Osteocyte (in vitro differentiated cells): ENCODE measurements around the gene HDGF. TPM values are rescaled to one million over a fixed set of nuclear protein-coding genes. Genes with fewer than 3 reads are reported as not detected.

Source experiments
- DNase-seq: peaks from one replicate; pipeline ENCODE4 v3.0.0; 2021; ENCODE audit warnings: mixed read lengths; ENCODE audit not compliant: unreplicated experiment; ENCODE audit errors: extremely low spot score
- H3K27ac Mint-ChIP-seq: one replicate; pipeline ENCODE4 v1.8.0; 2021; ENCODE audit warnings: mild to moderate bottlenecking, mixed read lengths; ENCODE audit not compliant: unreplicated experiment
- H3K27me3 Mint-ChIP-seq: one replicate; pipeline ENCODE4 v1.8.0; 2021; ENCODE audit warnings: mixed read lengths; ENCODE audit not compliant: unreplicated experiment
- H3K36me3 Mint-ChIP-seq: one replicate; pipeline ENCODE4 v1.8.0; 2021; ENCODE audit warnings: mixed read lengths; ENCODE audit not compliant: unreplicated experiment
- H3K4me1 Mint-ChIP-seq: one replicate; pipeline ENCODE4 v1.8.0; 2021; ENCODE audit warnings: mixed read lengths; ENCODE audit not compliant: unreplicated experiment
- H3K4me3 Mint-ChIP-seq: one replicate; pipeline ENCODE4 v1.8.0; 2021; ENCODE audit warnings: mild to moderate bottlenecking, moderate library complexity, mixed read lengths; ENCODE audit not compliant: unreplicated experiment
- H3K9me3 Mint-ChIP-seq: one replicate; pipeline ENCODE4 v1.8.0; 2021; ENCODE audit warnings: mixed read lengths; ENCODE audit not compliant: unreplicated experiment
- total RNA-seq: library from RNA; stranded (reverse); gene quantifications from 2 replicates; pipeline ENCODE4 v1.2.1, GENCODE V29; 2021
- TF ChIP-seq, protein P1 (sequence below): fragments of 200-600 bp; sonication (generic); IDR thresholded peaks from 2 replicates; pipeline ENCODE4 v1.5.0; 2021; ENCODE audit warnings: antibody characterized with exemption, mild to moderate bottlenecking, moderate library complexity

HDGF gene
- total RNA-seq, 1 donor from 2014 or later, result 213 TPM

DNA sequence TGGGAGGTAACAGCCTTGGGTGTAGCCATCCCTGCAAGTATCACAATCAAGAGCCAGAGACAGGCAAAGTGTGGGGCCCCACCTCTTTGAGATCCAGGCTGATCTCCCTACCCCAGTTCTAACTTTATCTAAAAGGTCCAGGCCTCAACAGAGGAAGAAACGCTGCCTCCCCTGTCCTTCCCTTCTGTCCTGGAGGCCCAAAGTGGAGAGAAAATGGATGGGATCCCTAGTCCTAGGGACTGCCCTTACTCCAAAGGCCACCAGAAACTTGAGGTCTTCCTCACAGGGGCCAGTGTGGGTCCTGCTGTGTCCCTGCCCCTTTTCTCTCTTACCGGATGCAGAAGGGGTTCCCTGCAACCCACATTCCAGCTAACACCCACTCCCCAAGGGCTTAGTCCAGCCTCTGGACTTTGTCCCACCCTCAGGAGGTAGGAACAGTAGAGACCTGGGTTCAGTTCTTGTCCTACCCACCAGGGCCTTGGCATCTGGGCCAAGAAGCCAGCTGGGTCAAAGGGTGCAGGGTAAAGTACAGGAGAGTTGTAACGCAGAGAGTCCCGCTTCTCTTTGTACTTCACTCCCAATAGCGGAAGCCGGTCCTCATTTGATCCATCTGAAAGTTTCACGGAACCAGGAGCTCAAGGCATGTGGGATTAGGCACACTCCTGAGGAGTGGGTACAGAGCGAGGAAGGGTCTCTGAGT, 1.9 kb downstream of the HDGF start:
- no peaks in the 10 kb centered on the region for H3K9me3 Mint-ChIP-seq
- H3K27ac Mint-ChIP-seq, result peak overlapping the region; percentile 100
- peaks cover 67% of the 10 kb centered on the region for H3K4me1 Mint-ChIP-seq

DNA sequence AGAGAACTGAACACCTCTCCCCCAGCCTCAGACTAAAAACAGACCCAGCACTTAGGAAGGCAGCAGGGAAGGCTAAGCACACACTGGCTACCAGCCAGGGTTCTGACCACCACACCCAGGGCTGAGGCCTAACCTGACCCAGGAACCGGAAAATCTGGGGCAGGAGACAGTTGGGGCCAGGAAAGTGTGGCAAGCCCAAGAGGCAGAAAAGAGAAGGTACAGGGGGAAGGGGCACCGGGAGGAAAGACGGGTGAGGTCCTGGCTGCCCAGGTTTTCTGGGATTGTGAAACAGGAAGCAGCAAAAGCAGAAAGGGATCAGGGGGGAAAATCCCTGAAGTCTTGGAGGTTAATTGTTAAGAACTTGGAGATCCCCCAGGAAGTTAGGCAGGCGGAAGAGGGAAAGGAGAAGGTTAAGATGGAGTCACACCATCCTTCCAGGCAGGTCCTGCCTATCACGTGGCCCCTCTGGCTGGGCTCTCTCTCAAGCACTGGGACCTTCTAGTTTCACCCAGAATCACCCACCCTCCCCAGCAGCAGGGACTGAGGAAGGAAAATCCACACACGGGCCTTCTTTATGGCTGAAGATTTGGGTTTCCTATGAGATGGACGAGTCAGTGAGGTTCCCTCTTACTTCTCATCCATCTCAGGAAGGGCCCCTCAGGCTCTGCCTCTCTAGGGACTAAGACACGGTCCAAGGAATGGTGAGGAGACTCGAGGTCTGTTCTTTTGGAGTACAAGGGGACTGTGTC, 2.6 kb downstream of the HDGF start:
- Mint-ChIP-seq H3K27me3 (no peaks in the 10 kb centered on the region), H3K27ac (peak overlapping the region; percentile 100), H3K36me3 (peaks cover 7% of the 10 kb centered on the region), H3K4me3 (peak overlapping the region; percentile 88), H3K4me1 (peaks cover 67% of the 10 kb centered on the region), H3K9me3 (no peaks in the 10 kb centered on the region)
- no peak for DNase-seq
- TF ChIP-seq, protein P1, sequence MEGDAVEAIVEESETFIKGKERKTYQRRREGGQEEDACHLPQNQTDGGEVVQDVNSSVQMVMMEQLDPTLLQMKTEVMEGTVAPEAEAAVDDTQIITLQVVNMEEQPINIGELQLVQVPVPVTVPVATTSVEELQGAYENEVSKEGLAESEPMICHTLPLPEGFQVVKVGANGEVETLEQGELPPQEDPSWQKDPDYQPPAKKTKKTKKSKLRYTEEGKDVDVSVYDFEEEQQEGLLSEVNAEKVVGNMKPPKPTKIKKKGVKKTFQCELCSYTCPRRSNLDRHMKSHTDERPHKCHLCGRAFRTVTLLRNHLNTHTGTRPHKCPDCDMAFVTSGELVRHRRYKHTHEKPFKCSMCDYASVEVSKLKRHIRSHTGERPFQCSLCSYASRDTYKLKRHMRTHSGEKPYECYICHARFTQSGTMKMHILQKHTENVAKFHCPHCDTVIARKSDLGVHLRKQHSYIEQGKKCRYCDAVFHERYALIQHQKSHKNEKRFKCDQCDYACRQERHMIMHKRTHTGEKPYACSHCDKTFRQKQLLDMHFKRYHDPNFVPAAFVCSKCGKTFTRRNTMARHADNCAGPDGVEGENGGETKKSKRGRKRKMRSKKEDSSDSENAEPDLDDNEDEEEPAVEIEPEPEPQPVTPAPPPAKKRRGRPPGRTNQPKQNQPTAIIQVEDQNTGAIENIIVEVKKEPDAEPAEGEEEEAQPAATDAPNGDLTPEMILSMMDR, result no peak

More for the DNA sequence above, 1.9 kb downstream of the HDGF start:
- no peaks in the 10 kb centered on the region for H3K27me3 Mint-ChIP-seq
- H3K4me3 Mint-ChIP-seq, result peak overlapping the region; percentile 88
- TF ChIP-seq, protein P1, result no peak
- DNase-seq, result no peak
- H3K36me3 Mint-ChIP-seq, result peaks cover 5% of the 10 kb centered on the region

DNA sequence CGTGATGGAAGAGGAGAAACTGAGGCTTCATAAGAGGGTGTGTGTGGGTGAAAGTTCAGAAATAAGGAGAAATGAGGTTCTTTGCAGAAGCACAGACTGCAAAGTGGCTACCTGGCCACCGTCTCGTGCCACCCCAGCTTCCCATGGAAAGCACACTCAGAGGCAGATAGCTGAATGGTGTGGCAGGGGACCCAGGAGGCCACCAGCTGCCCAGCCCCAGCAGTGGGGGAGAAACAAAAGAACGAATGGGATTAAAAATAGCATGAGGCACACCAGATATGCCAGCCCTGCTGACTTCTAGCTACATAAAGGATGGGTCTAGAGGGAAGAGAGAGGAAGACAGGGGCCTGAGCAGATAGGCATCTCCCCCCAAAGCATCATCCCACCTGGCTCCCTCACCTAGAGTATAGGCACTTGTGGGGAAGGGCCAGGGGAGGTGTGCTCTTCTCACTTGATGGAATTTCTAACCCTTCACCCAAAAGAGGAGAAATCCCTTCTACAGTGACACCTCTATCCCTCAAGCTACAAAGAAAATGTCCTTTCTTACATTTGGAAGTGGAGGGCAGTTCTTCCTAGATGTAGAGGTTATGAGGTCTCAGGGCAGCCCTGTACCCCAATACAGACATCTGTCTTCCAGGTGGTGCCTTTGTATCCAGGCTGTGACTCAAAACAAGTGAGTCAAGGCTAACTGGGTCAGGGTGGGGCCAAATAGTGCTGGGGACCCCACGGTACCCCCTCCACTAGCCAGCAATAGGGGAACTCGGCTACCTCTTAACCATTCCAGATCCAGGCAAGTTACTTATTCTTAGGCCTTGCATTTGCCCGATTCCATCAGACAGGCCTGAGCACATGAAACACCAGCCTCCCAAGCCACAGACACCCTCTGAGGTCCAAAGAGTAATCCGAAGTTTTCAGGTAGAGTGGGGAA, 3.5 kb downstream of the HDGF start:
- Mint-ChIP-seq H3K27me3 (no peaks in the 10 kb centered on the region), H3K4me3 (peak overlapping the region; percentile 88), H3K9me3 (no peaks in the 10 kb centered on the region), H3K36me3 (peaks cover 10% of the 10 kb centered on the region), H3K27ac (peak overlapping the region; percentile 100), H3K4me1 (peaks cover 62% of the 10 kb centered on the region)
- DNase-seq, result no peak
- TF ChIP-seq, protein P1, result no peak

DNA sequence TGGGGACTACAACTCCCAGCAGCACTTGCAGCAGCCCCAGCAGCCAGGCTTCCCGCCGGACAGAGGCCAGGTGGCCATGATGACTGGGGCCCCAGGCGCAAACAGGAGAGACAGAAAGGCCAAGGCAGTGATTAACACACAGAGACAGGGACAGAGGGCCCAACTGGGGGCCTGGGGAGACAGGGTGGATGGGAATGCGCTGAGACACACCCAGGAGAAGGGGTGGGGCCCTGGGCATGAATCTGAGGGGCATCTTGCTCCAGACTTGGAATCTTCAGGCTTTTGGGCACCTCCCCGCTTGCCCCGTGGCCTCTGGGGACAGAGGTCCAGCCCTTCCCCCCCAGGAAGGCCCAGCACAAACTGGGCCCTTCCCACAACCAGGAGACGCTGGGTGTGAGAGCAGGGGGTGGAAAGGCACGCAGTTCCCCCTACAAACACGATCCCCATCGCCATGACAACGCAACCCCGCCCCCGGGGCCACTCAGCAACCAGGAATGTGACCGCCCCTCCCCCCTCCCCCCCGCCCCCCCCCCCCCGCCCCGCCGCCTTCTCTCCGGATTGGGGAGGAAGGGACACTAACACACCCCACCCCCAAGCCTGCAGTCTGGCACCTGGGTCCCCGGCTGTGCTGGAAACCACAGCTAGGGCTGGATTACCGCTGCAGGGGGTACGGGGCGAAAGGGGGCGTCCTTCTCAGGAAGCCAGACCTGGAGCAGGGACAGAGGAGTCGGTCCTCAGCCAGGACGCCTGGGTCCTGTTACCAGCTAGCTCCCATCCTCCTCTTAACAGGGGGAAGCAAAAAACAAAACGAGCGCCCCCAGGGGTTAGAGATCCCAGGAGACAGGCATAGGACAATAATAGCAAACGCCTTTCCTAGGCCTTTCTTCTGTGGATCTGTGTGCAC, 4.5 kb downstream of the HDGF start:
- Mint-ChIP-seq H3K36me3 (peaks cover 15% of the 10 kb centered on the region), H3K4me3 (peak overlapping the region; percentile 88), H3K9me3 (no peaks in the 10 kb centered on the region), H3K27ac (peak overlapping the region; percentile 100), H3K27me3 (no peaks in the 10 kb centered on the region), H3K4me1 (peaks cover 56% of the 10 kb centered on the region)
- peak; percentile 97 for DNase-seq
- TF ChIP-seq, protein P1, result peak; percentile 18
